Activated T-cell treated with anti-CD3 and anti-CD28 coated beads, Interleukin-2, amount 50 U/mL, for 48 hours (primary cell): ENCODE results near the gene MSRB1.
"Not testable (repeated sequence)": the region's sequence is repeated elsewhere in the genome, so short reads cannot be mapped to it uniquely, and the experiment has no call there.

ENCODE experiments used
- DNase-seq, 2 experiments: peaks; one replicate each; pipeline ENCODE4 v3.0.0-alpha.2; 2020

MSRB1 gene

DNA sequence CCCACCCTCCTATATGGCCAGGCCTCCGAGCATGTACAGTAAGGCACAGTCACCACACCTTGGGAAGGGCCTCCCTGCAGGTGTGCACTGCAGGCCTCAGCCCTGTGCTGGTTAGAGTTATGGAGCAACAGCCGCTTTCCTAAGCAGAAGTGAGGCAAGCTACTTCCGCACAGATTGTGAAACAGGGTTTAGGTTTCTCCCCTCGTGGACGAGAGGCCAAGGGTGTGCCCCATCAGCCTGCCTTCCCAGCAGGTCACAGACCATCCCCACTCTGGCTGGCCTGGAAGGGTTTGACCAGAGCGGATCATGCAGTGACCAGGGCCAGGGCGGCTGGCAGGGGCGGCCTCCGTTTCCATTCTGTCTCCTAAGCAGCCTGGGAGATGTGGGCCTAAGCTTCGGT, 4.7 kb downstream of the MSRB1 start:
- no peak for DNase-seq

GRCh38 chr16:1936945-1937479, 6.0 kb downstream of the MSRB1 start:
- no peak for DNase-seq

DNA sequence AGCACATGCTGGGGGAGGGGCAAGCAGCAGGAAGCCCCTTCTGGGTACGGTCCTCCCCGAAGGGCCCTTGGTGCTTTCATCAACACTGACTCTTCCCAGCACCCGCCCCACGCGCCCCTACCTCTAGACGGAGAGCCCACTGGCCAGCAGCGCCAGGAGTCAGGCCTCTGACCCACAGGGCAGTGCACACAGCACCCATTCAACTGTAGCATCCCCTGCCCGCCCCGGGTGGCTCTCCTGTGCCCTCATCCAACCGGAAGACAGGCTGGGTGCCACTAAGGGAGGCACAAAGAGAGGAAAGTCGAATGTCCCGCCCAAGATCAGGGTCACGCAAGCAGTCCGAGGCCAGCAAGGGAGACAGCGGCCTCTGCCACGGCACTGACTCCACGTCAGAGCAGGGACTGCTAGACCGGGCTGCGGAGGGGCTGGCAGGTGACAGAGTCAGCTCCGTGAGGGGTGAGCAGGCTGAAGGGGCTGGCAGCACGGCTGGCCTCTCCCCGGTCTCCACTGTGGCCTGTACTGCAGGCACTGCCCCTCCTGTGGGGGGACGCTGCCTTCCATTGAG, 9.8 kb downstream of the MSRB1 start:
- DNase-seq, result no peak

DNA sequence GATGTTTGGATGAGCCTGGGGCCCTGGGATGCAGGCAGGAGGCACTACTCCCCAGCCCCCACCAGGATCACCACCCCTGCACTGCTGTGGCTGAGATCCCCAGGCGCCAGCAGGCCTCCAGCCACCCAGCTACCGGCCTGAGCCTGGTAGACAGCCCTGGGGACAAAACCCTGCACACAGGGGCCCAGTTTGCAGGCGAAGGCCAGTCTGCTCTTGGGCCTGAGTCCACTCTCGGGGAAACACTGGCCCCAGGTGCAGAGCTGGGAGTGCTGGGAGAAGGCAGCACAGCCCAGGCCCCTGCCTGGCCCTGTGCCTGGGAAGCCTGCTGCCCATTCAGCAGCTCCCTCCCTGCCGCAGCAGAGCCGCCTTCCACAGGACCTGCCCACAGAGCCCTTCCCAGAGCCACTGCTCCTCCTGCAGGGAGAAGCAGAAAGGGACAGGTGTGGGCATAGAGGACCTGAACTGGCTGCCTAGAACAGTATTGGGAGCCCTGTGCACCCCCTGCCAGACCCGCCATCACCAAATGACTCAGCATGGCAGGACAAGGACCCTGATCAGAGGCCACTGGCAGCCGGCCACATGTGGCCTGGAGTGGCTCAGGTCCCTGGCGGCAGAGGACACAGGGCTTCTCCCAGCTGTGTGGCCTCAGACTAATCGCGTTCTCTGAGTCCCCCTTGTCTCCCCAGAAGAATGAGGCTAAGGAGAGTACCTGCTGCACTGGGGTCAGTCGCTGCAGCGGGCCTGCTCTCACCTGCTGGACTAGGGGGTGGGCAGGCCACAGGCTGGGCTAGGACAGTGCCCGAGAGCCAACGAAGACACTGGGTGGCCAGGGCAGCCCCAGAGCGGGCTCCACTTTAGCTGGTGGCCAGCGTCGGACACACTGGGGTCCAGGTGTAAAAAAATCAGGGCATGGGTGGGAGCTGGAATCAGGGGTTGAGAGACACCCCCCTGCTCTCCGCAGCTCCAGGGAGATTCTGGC, 10.7 kb downstream of the MSRB1 start:
- DNase-seq, result no peak

DNA sequence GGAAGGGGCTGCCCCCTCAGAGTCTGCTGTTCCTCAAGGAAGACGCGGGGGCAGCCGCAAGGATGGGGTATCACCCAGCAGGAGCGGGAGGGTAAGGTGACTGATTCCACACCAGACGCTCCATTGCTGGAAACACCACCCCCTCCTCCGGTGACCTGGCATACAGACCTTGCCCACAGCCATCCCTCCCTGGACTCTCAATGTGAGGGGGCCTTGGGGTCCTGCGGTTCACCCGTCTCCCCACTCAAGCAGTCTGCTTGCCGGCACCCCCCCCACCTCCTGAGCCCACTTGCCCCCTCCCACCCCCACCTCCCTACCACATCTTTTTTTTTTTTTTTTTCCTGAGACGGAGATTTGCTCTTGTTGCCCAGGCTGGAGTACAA, 12.7 kb downstream of the MSRB1 start:
- DNase-seq, result no peak

GRCh38 chr16:1929578-1930337, 13.2 kb downstream of the MSRB1 start:
- peak; percentile 96 to 97 for DNase-seq

DNA sequence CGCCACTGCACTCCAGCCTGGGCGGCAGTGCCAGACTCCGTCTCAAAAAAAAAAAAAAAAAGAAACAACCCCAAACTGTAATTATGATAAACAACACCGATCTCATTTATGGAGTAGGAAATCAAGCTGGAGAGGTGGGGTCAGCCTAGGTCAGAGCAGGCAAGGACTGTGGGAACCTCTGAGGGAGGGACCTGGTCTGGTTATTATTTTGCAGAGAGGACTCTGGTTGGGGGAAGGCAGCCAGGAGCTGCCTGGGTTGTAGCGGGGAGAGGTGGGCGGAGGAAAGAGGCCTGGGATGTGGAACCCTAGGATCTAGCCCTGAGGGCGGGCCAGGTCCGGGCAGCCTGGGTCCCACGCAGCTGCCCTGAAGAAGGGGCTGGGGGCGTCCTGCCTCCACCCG, 13.9 kb downstream of the MSRB1 start:
- no peak for DNase-seq

DNA sequence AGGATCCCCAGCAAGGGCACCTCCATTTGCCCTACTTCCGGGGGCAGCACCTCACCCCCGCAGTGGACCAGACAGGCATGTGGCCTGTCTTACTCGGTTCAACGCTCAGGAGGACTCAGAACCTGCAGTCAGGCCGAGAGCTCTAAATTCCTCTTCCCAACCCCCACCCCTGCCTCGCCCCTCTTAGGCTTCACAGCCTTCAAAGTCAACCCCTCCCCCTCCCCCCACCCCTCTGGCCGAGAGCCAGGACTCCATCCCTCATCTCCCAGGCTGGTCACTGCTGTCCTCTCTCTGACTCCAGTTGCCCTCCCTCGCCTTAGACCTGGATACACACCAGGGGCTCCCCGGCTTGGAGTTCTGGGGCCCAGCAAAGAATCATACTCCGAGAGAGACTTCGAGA, 16.7 kb downstream of the MSRB1 start:
- DNase-seq, result no peak

GRCh38 chr16:1924095-1924494, 18.9 kb downstream of the MSRB1 start:
- DNase-seq, result no peak

GRCh38 chr16:1923299-1924034, 19.5 kb downstream of the MSRB1 start:
- peak; percentile 39 to 52 for DNase-seq

GRCh38 chr16:1922357-1922756, 20.6 kb downstream of the MSRB1 start:
- DNase-seq, result no peak

DNA sequence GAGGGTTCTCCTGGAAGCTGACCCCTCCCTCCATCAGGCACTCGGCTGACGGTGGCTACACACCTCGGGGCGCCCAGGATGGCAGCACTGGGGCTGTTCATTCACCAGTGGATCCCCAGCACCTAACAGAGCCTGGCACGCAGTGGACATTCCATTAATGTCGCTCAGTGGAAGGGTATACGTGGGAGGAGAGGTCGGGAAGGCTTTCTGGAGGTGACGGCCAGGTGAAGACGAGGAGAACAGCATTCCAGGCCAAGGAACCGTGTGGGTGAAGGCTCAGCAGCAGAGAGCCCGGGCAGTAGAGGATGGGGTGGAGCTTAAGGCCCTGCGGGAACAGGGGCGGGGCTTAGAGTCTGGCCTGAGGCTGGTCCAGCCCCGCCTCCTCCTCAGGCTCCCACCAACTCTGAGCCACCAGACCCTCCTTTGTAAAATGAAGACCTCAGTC, 22.2 kb downstream of the MSRB1 start:
- peak; percentile 28 to 56 for DNase-seq

DNA sequence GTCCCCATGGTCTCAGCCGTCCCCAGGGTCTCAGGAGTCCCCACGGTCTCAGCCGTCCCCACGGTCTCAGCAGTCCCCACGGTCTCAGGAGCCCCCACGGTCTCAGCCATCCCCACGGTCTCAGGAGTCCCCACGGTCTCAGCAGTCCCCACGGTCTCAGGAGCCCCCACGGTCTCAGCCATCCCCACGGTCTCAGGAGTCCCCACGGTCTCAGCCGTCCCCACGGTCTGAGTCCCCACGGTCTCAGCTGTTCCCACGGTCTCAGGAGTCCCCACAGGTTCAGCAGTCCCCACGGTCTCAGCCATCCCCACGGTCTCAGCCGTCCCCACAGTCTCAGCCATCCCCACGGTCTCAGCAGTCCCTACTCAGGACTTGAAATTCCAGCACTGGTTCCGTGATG, 22.9 kb downstream of the MSRB1 start:
- DNase-seq, result not testable (repeated sequence)

GRCh38 chr16:1919327-1919998, 23.5 kb downstream of the MSRB1 start:
- DNase-seq, result no peak

DNA sequence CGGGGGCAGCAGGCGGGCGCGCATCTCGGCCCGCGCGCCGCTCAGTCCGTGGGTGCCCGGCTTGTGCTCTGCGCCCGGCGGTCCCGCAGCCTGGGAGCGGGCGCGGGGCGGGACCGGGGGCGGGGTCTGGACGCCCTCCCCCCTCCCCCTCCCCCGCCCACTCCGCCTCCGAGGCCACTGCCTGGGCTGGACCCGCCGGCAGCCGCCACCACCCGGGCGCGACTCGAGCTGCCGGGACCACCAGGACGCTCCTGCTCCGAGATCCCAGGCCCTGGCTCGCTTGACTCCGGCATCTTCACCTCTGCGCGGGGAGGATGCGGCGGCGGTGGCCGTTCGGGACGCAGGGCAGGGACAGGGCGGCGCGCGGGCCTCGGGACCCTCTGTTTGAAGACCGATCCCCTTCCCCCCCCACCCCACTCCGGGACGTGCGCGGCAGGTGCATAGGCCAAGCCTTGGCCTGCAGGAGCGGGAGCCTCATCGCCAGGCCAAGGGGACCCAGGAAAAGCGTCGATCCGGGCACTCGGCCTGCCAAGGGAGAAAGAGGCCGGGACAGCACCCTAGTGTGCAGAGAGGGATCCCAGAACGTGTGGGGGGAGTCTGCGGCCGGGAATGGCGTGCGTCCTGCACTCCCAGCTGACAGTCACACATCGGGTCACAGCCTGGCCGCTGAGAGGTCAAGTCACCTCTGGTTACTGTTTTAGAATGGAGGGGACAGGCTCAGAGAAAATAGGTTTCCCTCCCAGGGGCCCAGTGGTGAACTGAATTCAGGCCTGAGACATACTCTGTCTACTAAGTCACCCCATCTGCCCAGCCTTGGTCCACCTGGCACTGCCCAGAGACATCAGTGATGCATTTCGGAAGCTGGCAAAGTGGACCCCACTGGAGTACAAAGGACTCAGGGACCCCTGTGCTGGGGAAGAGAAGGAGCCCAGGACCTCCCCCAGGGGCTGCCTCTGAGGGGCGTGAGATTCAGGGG, 24.4 kb downstream of the MSRB1 start, which contains the start of gene HS3ST6:
Gene HS3ST6, minus strand, starts transcription at position 65 of the 976 bp plus-strand sequence. CDS start 92 bp downstream, outside the sequence.
- no peak for DNase-seq

- no peak for DNase-seq
Observed at GRCh38 chr16:1917665-1918350, 25.2 kb downstream of the MSRB1 start.

- DNase-seq, result no peak
Observed at GRCh38 chr16:1917056-1917664, 25.8 kb downstream of the MSRB1 start.

GRCh38 chr16:1916640-1916990, 26.4 kb downstream of the MSRB1 start:
- DNase-seq, result no peak
